Measurements from ENCODE around the gene UBE2N.

DNA sequence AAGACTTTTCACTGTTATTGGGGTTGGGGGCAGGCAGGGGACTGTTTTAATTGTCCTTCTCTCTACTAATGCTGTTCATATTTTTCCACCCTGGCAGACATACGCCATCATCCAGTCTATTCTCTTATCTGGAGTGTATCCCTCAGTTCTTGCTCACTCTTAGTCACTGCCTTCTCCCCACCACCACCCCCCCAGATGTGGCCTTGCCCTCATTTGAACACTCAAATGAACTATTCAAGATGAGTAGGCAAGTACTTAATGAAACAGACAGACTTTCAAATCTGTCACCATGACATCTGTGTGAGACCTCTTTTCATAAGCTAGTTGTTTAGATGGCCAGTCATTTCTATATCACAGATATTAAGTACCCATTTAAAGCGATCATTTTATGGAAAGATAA is 54.0 kb downstream of the UBE2N start:
- TF ChIP-seq EZH2 (IDR thresholded peaks at IDR 0.05) (no peak), POLR2AphosphoS5 (IDR thresholded peaks at IDR 0.05; ENCODE audit: borderline replicate concordance, low read depth, low read length) (no peak)

Data from SK-N-MC (cell line).